ENCODE measurements around the gene VAMP7.
"Not testable (repeated sequence)": the region's sequence is repeated elsewhere in the genome, so short reads cannot be mapped to it uniquely, and the experiment has no call there.

The VAMP7 gene

GRCh38 chrX:155907661-155908060, 26.5 kb downstream of the VAMP7 start:
- not testable (repeated sequence) for DNase-seq (ENCODE audit: low spot score)

DNA sequence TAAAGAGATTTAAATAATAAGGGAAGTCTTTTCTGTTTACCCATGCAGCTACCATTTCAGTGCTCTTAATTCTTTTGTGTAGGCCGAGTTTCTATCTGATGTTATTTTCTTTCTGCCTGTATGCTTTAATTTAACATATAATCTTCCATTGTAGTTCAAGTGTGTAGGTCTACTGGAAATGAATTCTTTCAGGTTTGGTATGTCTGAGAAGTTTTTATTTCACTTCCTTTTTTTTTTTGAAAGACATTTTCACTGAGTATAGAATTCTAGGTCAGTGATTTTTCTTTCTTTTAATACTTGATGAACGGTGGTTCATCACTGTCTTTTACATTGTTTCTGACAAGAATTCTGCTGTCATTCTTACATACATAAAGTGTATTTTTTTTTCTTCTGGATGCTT, 42.1 kb downstream of the VAMP7 start:
- DNase-seq (ENCODE audit: low spot score), result no peak

DNA sequence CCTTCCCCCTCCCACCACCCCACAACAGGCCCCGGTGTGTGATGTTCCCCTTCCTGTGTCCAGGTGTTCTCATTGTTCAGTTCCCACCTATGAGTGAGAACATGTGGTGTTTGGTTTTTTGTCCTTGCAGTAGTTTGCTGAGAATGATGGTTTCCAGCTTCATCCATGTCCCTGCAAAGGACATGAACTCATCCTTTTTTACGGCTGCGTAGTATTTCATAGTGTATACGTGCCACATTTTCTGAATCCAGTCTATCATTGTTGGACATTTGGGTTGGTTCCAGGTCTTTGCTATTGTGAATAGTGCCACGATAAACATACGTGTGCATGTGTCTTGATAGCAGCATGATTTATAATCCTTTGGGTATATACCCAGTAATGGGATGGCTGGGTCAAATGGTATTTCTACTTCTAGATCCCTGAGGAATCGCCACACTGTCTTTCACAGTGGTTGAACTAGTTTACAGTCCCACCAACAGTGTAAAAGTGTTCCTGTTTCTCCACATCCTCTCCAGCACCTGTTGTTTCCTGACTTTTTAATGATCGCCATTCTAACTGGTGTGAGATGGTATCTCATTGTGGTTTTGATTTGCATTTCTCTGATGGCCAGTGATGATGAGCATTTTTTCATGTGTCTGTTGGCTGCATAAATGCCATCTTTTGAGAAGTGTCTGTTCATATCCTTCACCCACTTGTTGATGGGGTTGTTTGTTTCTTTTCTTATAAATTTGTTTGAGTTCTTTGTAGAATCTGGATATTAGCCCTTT, 49.9 kb downstream of the VAMP7 start:
- DNase-seq (ENCODE audit: low spot score), result not testable (repeated sequence)

DNA sequence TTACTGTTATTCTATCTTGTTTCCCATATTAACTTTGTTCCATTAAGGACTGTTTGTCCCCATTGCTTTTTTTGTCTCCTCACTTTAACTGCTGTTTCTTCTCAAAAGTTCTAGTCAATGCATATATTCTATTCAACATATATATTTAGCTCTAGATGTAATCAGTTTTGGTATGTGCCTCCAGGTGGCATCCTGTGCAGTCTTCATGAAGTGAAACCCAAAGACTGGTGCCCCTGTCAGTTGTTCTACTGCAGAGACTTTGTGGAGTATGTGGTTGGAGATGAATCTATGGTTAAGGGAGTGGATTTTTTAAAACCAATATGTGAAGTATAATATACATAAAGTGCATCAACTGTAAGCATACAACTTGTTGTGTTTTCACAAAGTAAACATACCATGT, 57.0 kb downstream of the VAMP7 start:
- no peak for DNase-seq (ENCODE audit: low spot score)

DNA sequence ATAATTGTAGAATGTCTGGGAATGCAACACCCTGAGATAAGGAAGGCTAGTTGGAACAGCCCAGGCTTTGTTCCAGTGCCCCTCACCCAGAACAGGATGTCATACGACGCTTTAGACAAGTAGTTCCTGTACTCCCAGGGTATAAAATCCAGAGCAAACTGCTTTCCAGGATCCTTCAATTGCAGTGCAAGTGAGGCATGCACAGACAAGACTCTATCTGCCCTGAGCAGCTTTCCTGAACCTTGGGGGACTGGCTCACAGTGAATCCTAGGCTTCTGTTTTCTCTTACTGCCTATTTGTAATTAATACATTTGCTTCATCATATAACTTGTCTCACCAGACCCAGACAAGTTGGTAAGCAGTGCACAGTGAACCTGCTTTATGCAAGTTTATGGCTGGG, 68.0 kb downstream of the VAMP7 start:
- no peak for DNase-seq (ENCODE audit: low spot score)

DNA sequence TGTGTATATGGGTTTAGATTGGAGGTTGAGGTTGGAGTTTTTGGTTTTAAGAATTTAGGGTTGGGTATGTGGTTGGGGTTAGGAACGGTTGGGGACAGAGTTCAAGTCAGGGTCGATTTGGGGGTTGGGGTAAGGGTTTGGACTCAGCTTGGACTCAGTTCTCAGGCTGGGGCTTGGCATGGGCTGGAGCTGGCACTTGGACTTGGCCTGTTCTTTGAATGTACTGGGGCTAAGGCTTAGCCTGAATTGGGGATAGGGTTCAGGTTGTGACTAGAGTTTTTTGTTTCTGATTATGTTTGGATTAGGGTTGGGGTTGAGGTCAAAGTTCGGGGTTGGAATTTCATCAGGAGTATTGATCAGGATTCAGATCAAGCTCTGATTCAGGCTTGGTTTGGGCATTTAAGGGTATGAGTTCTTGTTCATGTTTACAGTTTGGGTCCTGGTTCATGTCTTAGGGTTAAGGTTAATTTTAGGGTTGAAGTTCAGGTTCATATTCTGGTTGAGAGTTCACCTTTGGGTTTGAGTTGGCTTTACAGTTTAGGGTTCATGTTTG, 70.2 kb downstream of the VAMP7 start:
- DNase-seq (ENCODE audit: low spot score), result no peak

GRCh38 chrX:155953055-155953454, 71.9 kb downstream of the VAMP7 start:
- no peak for DNase-seq (ENCODE audit: low spot score)

DNA sequence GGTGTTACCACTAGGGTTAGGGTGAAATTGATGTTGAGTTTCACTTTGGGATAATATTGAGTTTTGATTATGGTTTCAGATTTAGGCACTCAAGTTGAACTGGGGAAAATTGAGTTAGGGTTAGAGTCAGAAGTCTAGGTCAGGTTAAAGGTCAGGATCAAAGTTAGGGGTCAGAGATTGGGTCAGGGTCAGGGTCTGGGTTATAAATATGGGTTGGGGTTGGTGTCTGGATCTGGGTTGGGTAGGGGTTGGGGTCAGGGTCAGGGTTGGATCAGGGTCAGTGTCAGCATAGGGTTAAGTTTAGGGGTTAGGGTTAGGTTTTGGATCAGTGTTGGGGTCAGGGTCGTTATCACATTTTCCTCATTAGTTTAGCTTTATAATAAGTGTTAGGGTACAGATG, 73.6 kb downstream of the VAMP7 start:
- no peak for DNase-seq (ENCODE audit: low spot score)

DNA sequence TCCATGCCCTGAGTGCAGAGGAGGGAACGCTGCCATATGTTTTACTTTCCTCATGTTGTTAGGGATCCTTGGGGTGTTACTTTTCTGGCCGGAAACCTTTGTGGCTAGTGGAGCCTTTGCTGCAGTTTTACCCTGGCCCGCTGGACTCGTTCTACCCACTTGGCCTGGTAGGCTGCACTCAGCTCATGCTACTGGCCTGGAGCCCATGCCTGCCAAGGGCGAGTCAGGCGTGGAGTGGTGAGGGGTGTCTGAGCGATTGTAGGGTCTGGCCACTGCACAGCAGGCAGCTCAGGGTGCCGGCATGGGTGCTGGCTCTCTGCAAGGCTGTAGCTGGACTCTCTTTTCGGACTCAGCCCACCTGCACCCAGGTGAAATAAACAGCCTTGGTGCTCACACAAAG, 75.0 kb downstream of the VAMP7 start:
- no peak for DNase-seq (ENCODE audit: low spot score)

- DNase-seq (ENCODE audit: low spot score), result no peak
These were observed 75.5 kb downstream of the VAMP7 start for GRCh38 chrX:155956649-155957048.

DNA sequence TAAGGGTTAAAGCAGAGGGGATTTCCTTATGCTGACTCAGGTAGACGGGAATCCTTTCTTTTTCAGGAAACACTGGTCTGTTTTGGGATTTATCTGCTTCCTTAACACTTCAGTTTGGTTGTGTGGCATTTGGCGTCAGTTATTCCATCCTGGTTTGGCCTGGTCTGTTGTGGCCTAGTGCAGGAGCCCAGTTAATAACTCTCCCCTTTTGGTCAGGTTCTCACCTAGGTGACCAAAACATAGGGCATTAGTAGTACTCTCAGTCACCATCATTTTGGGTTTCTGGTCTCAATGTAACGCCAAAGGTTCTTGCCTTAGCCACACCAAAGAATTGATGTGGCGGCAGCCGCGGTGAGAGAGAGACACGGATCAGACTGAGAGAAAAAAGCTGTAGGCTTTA, 76.7 kb downstream of the VAMP7 start:
- no peak for DNase-seq (ENCODE audit: low spot score)

DNA sequence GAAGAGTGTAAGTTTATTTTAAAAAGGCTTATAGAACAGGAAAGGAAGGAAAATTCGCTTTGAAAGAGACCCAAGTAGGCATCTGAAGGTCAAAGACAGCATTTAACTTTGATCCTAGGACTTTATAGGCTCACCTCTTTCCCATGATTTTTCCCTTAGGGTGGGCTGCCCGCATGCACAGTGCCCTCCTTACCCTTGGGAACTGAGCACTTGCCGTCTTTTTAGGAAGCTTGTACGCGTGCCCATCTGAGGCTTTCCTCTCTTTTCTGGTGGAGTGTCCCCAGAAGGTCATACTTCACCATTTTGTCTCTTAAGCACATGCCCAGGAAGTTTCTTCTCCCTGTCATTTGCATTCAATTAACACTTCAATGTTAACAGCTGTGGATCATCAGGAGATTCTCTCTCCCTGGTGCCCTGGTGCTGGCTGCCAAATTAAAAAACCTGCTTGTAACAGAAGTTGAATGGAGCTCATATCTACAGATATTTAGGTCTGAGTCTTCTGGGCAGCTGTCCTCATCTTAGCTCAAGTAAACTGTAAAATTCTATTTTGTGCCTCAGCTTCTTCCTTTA, 78.0 kb downstream of the VAMP7 start:
- no peak for DNase-seq (ENCODE audit: low spot score)

- DNase-seq (ENCODE audit: low spot score), result no peak
These were observed 81.8 kb downstream of the VAMP7 start for GRCh38 chrX:155962906-155963305.

DNA sequence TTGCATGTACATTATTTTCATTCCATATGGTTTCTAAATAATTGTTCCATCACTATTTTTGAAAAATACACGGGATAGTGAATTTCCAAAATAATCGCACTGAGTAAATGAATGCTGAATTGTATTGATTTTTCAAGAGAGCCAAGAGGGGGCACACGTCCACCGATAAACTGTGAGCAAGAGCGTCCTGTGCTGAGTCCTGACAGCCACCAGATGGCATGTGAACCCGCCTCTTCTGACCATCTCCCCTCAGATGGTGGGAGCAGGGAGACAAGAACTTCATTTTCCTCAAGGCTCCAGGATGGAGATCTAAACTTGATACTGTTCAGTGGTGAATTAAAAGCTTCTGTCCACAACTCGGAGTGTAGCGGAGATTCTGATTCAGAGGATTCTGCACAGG, 85.7 kb downstream of the VAMP7 start:
- DNase-seq (ENCODE audit: low spot score), result no peak

- no peak for DNase-seq (ENCODE audit: low spot score)
These were observed 86.6 kb downstream of the VAMP7 start for GRCh38 chrX:155967653-155968325.

- DNase-seq (ENCODE audit: low spot score), result no peak
These were observed 87.1 kb downstream of the VAMP7 start for GRCh38 chrX:155968326-155968661.

DNA sequence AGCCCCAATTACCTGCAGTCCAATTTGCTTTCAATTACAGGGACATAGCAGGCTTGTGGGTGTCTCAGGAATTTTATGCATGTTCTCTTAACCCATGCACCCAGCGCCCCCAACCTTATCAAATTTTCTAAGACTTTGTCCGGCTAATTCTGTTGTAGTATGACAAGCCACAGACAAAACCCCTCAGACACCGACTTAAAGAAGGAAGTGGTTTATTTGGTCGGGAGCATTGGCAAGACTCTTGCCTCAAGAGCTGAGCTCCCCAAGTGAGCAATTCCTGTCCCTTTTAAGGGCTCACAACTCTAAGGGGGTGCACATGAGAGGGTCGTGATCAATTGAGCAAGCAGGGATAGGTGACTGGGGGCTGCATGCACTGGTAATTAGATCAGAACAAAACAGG, 87.6 kb downstream of the VAMP7 start:
- no peak for DNase-seq (ENCODE audit: low spot score)

DNA sequence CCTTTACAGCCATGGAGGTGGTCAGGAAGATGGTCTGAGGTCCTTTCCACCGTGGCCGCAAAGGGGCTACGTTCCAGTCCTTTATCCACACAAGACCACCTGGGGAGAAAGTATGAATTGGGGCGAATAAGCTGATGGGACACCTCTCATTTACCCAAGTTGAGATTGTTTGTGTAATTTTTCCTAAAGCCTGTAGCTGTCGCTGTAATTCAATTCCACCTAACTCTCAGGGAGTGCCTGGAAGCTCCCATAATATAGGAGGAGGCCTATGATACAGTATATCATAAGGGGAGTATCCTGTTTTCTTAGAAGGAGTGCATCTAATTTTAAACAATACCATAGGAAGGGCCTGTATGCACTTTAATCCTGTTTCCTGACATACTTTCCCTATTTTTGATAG, 90.5 kb downstream of the VAMP7 start:
- DNase-seq (ENCODE audit: low spot score), result not testable (repeated sequence)

DNA sequence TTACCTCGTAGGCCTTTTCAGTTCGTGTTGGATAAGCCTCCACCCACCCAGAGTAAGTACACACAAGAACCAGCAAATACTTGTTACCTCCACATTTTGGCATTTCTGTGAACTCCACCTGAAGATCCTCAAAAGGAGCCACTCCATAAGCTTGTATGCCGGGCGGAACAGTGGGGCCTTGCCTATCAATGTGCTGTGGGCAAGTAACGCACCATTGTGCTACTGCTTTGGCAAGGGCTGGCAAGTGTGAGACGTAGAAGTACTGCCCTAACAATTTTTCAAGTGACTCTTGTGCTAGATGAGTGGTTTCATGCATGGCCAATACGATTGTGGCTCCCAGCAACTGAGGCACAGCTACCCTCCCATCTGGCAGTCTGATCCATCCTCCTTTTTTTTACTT, 91.1 kb downstream of the VAMP7 start:
- DNase-seq (ENCODE audit: low spot score), result not testable (repeated sequence)

GRCh38 chrX:155983326-155983725, 102.2 kb downstream of the VAMP7 start:
- DNase-seq (ENCODE audit: low spot score), result no peak

DNA sequence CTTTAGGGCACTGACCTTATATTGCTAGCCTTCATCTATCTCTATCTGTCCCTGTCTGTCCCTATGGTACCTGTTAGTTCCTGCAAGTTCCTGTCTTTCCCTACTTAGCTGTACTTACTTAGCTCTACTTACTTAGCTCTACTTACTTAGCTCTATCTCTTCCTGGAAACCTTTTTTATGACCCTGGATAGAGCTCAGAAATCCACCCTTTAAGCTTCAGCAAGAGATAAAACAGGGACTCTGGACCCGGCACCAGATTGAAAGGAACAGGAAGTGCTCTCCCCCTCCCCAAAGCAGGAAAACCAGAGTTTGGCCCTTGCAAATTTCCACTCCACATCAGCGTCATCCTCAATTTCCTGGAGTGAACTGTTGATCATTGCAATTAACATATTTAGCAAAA, 104.1 kb downstream of the VAMP7 start:
- no peak for DNase-seq (ENCODE audit: low spot score)

GRCh38 chrX:155986995-155987394, 105.8 kb downstream of the VAMP7 start:
- DNase-seq (ENCODE audit: low spot score), result not testable (repeated sequence)

- DNase-seq (ENCODE audit: low spot score), result no peak
These were observed 107.7 kb downstream of the VAMP7 start for GRCh38 chrX:155988859-155989258.
